K562 (cell line): ENCODE data around the gene SLC5A4. TPM values are rescaled to one million over a fixed set of nuclear protein-coding genes. Genes with fewer than 3 reads are reported as not detected.

Source experiments
- ATAC-seq: fragments of 200-7000 bp; cut with Tn5 transposase; 3 replicates; pipeline ENCODE4 v1.9.1; 2020; ENCODE audit warnings: moderate library complexity
- BruUV-seq: library from RNA; stranded (reverse); fragments of 400-500 nt; replicated peaks from 2 replicates; lab custom pipeline; 2021; lab: Mats Ljungman, UMichigan
- CTCF ChIA-PET: fragments of 300-600 bp; formaldehyde crosslinking; extraction: SDS; loops from one replicate; lab custom pipeline; 2021; ENCODE audit warnings: low intra/inter-chr PET ratio; lab: Yijun Ruan, JAX
- POLR2A ChIA-PET: fragments of 300-600, 350-650 bp; sonication (Branson Sonifier 250); formaldehyde crosslinking; extraction: SDS; loops from one replicate; lab custom pipeline; 2021; ENCODE audit warnings: antibody characterized with exemption, inconsistent platforms; lab: Yijun Ruan, JAX
- DNase-seq, 4 experiments: peaks; one replicate each; pipeline versions ENCODE4 v3.0.0 to v3.0.0-alpha.2; 2011 to 2018; ENCODE audit warnings: low spot score in 3 of 4, mixed read lengths in 3 of 4; ENCODE audit errors: extremely low read depth in 1 of 4
- FAIRE-seq: peaks from 2 replicates; lab custom pipeline; 2011; peaks lifted over from hg19 to GRCh38; lab: Jason Lieb, UNC
- H2AFZ ChIP-seq: 2 replicates; pipeline ENCODE4 v1.6.0; 2011; ENCODE audit warnings: low read depth, low read length, control low read depth, inconsistent platforms
- H3K27ac ChIP-seq: fragments of 200-600 bp; 3 replicates; pipeline ENCODE4 v1.8.0; 2011; ENCODE audit warnings: low read depth, mild to moderate bottlenecking, control low read depth, inconsistent platforms, low read length, moderate library complexity, mixed read lengths; ENCODE audit errors: extremely low read depth
- H3K27me3 ChIP-seq, 2 experiments: fragments of 300-600 bp in 1 of 2; 2 replicates in 1 of 2; 3 replicates in 1 of 2; pipeline versions ENCODE4 v1.6.0 to v1.8.0; 2011; ENCODE audit warnings: inconsistent platforms in 2 of 2, low read length in 2 of 2, mild to moderate bottlenecking in 1 of 2, mixed read lengths in 1 of 2, moderate library complexity in 1 of 2; ENCODE audit not compliant: control insufficient read depth in 2 of 2, insufficient read depth in 2 of 2
- H3K36me3 ChIP-seq: fragments of 300-600 bp; 3 replicates; pipeline ENCODE4 v1.8.0; 2011; ENCODE audit warnings: mild to moderate bottlenecking, low read length, inconsistent platforms; ENCODE audit not compliant: control insufficient read depth, insufficient read depth
- H3K4me1 ChIP-seq, 2 experiments: fragments of 200-600 bp in 1 of 2; replicated peaks in 1 of 2; 2 replicates in 1 of 2; 3 replicates in 1 of 2; pipeline versions ENCODE4 v1.5.1 to v1.8.0; 2011; ENCODE audit warnings: inconsistent platforms in 2 of 2, low read length in 2 of 2, mild to moderate bottlenecking in 1 of 2, mixed read lengths in 1 of 2, moderate library complexity in 1 of 2; ENCODE audit not compliant: control insufficient read depth in 2 of 2, insufficient read depth in 2 of 2
- H3K4me2 ChIP-seq: 2 replicates; pipeline ENCODE4 v1.6.1; 2011; ENCODE audit warnings: low read length, control low read depth, inconsistent platforms, mixed read lengths; ENCODE audit not compliant: insufficient read depth
- H3K4me3 ChIP-seq: fragments of 200-600 bp; sonication (generic), shearing (Covaris generic); 2 replicates; pipeline ENCODE4 v1.5.1; 2016; ENCODE audit warnings: control low read depth, inconsistent platforms
- H3K79me2 ChIP-seq: fragments of 200-600 bp; 3 replicates; pipeline ENCODE4 v1.8.0; 2011; ENCODE audit warnings: low read length, inconsistent platforms; ENCODE audit not compliant: control insufficient read depth, insufficient read depth
- H3K9ac ChIP-seq, 2 experiments: 2 replicates each; pipeline versions ENCODE4 v1.6.0 to v1.6.1; 2011; ENCODE audit warnings: low read depth in 2 of 2, low read length in 2 of 2, control low read depth in 1 of 2, inconsistent platforms in 1 of 2, mild to moderate bottlenecking in 1 of 2, mixed read lengths in 1 of 2; ENCODE audit not compliant: insufficient read depth in 1 of 2
- H3K9me1 ChIP-seq: one replicate; pipeline ENCODE4 v1.6.0; 2011; ENCODE audit warnings: inconsistent platforms, mild to moderate bottlenecking, low read length, moderate library complexity; ENCODE audit not compliant: control insufficient read depth, insufficient read depth
- H3K9me3 ChIP-seq: replicated peaks from 2 replicates; pipeline ENCODE4 v1.5.1; 2011; ENCODE audit warnings: low read depth, low read length, inconsistent platforms; ENCODE audit not compliant: control insufficient read depth, insufficient read depth
- H4K20me1 ChIP-seq: replicated peaks from 2 replicates; pipeline ENCODE4 v1.6.1; 2011; ENCODE audit warnings: low read length, inconsistent platforms, mixed read lengths; ENCODE audit not compliant: control insufficient read depth, insufficient read depth
- NR2F6 ChIP-seq: fragments of 450-650 bp; formaldehyde crosslinking; IDR thresholded peaks from 2 replicates; pipeline ENCODE4 v1.4.0; 2020; ENCODE audit warnings: mild to moderate bottlenecking
- PPARD ChIP-seq: fragments of 250-450 bp; sonication (Bioruptor Pico); IDR thresholded peaks from 2 replicates; pipeline ENCODE4 v1.8.0; 2022; ENCODE audit warnings: inconsistent platforms, mild to moderate bottlenecking, moderate library complexity
- PYGO2 ChIP-seq: fragments of 450-650 bp; IDR thresholded peaks from 2 replicates; pipeline ENCODE4 v1.6.1; 2016; ENCODE audit warnings: mild to moderate bottlenecking, missing genetic modification characterization, moderate library complexity, missing compliant biosample characterization
- TAF15 ChIP-seq: fragments of 200-400 bp; formaldehyde crosslinking; IDR thresholded peaks from 2 replicates; pipeline ENCODE4 v1.6.1; 2017; ENCODE audit warnings: mild to moderate bottlenecking, low read depth, low read length, moderate library complexity
- U2AF2 ChIP-seq: fragments of 200-400 bp; formaldehyde crosslinking; optimal IDR thresholded peaks from 2 replicates; pipeline ENCODE3; 2017; ENCODE audit warnings: low read depth, mild to moderate bottlenecking, low read length
- ZNF232 ChIP-seq: sonication (generic); formaldehyde crosslinking; IDR thresholded peaks from 2 replicates; pipeline ENCODE4 v1.8.0; 2022; ENCODE audit warnings: mild to moderate bottlenecking, missing genetic modification reagents
- ZNF3 ChIP-seq: fragments of 250-450 bp; sonication (Bioruptor Pico); IDR thresholded peaks from 2 replicates; pipeline ENCODE4 v1.5.0; 2021; ENCODE audit warnings: mild to moderate bottlenecking, moderate library complexity
- WGBS: fragments of 100-300 bp; shearing (Covaris generic); methylation state at CpG from one replicate; pipeline ENCODE4 v1.1.6; 2016; ENCODE audit warnings: low coverage, mixed read lengths; ENCODE audit not compliant: insufficient coverage; ENCODE audit errors: missing lambda C conversion rate; 5-methylcytosine and 5-hydroxymethylcytosine counted together
- in situ Hi-C: fragments of 300-500 bp; cut with MboI; formaldehyde crosslinking; loops from 4 replicates; pipeline ENCODE4 v1.15.0; 2018; ENCODE audit warnings: inconsistent platforms, mixed read lengths
- intact Hi-C: fragments of 100-400 bp; cut with micrococcal nuclease; formaldehyde crosslinking; loops from 2 replicates; pipeline ENCODE4 v1.14.2; 2022
- polyA plus RNA-seq, 8 experiments: library from polyadenylated mRNA; depleted of rRNA in 4 of 8; stranded (reverse) in 5 of 8; unstranded in 3 of 8; fragments of >200 nt; fragmentation: Nextera tagmentation in 2 of 8; fragmentation: Illumina TruSeq in 1 of 8; extraction: Ambion mirVana in 2 of 8; extraction: Trizol in 1 of 8; gene quantifications; 2 replicates each; pipeline versions ENCODE4 v1.2.1 to v1.2.3, GENCODE V29; 2011 to 2014; ENCODE audit warnings: inconsistent platforms in 1 of 8, missing spikeins in 1 of 8
- total RNA-seq, 7 experiments: library from RNA; depleted of rRNA in 6 of 7; stranded (reverse); fragments of >200 nt in 6 of 7; fragmentation: Illumina TruSeq in 2 of 7; extraction: Trizol in 2 of 7; gene quantifications; 2 replicates each; pipeline versions ENCODE4 v1.2.1 to v1.2.3, GENCODE V29; 2011 to 2021; ENCODE audit warnings: low replicate concordance in 1 of 7
- TF ChIP-seq, protein P1 (sequence below): sonication (generic); formaldehyde crosslinking; IDR thresholded peaks from 2 replicates; pipeline ENCODE4 v1.8.0; 2022; ENCODE audit warnings: missing genetic modification reagents, mild to moderate bottlenecking, moderate library complexity, borderline replicate concordance

SLC5A4 gene
- total and polyA plus RNA-seq, 9 of the 15 experiments (the other 6 are each of a cell fraction or from before 2014, with no cell fraction given) = not detected

DNA sequence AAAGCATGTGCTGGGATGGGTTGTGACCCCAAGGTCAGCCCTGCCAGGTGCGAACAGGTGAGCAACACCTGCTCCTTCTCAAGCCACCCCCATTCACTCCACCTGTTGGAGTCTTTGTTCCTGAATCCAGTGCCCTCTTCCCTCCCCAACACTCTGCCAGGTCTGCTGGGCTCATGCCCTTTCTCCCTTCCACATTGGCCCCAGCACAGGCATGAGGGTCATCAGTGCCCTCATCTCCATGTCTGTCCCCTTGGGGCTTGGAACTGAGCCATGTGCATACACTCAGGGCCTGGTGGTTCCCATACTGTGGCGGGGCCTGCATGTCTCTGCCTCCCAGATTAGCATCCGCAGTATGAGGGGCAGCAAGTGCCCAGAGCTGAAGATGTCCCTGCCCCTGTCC lies 69.3 kb downstream of the SLC5A4 start:
- Histone ChIP-seq H3K27ac (no peak overlapping the region), H3K36me3 (no peaks in the 10 kb centered on the region), H3K9ac (no peak overlapping the region), H3K4me2 (no peak overlapping the region), H3K9me1 (no peaks in the 10 kb centered on the region), H3K9me3 (no peaks in the 10 kb centered on the region), H3K4me1 (no peaks in the 10 kb centered on the region), H3K27me3 (no peaks in the 10 kb centered on the region), H3K4me3 (no peak overlapping the region), H2AFZ (no peak overlapping the region), H4K20me1 (no peaks in the 10 kb centered on the region), H3K79me2 (no peaks in the 10 kb centered on the region)
- FAIRE-seq (no peak), DNase-seq (no peak), ATAC-seq (no peak)
- CTCF ChIA-PET = no interaction called here
- intact Hi-C loops = no loop called here
- 0% methylated on average over 3 of the region's 3 CpGs for WGBS
- TF ChIP-seq PPARD (CRISPR knock-in tag) (no peak), U2AF2 (no peak), NR2F6 (CRISPR knock-in tag) (no peak), TAF15 (no peak), PYGO2 (tag) (no peak), ZNF3 (CRISPR knock-in tag) (no peak), ZNF232 (CRISPR knock-in tag) (no peak)
- TF ChIP-seq, protein P1, sequence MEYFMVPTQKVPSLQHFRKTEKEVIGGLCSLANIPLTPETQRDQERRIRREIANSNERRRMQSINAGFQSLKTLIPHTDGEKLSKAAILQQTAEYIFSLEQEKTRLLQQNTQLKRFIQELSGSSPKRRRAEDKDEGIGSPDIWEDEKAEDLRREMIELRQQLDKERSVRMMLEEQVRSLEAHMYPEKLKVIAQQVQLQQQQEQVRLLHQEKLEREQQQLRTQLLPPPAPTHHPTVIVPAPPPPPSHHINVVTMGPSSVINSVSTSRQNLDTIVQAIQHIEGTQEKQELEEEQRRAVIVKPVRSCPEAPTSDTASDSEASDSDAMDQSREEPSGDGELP (CRISPR knock-in tag) = no peak
- POLR2A ChIA-PET = no interaction called here
- no TSS peak for BruUV-seq
- in situ Hi-C loops = no loop called here
